ENCODE data around the gene ARNT2.
"Not testable (repeated sequence)": the region's sequence is repeated elsewhere in the genome, so short reads cannot be mapped to it uniquely, and the experiment has no call there.

The ARNT2 gene

GRCh38 chr15:80618685-80619400, 214.7 kb downstream of the ARNT2 start:
- DNase-seq (ENCODE audit: low spot score): no peak

- DNase-seq (ENCODE audit: low spot score): peak; percentile 42
These were observed 215.5 kb downstream of the ARNT2 start for GRCh38 chr15:80619680-80620079.

GRCh38 chr15:80620141-80620540, 216.0 kb downstream of the ARNT2 start:
- DNase-seq (ENCODE audit: low spot score): no peak

- no peak for DNase-seq (ENCODE audit: low spot score)
These were observed 216.7 kb downstream of the ARNT2 start for GRCh38 chr15:80620931-80621330.

- DNase-seq (ENCODE audit: low spot score): no peak
These were observed 222.5 kb downstream of the ARNT2 start for GRCh38 chr15:80626643-80627120.

- no peak for DNase-seq (ENCODE audit: low spot score)
These were observed 225.2 kb downstream of the ARNT2 start for GRCh38 chr15:80629355-80629754.

- DNase-seq (ENCODE audit: low spot score): no peak
These were observed 226.8 kb downstream of the ARNT2 start for GRCh38 chr15:80630981-80631380.

- DNase-seq (ENCODE audit: low spot score): no peak
These were observed 229.0 kb downstream of the ARNT2 start for GRCh38 chr15:80633221-80633620.

- DNase-seq (ENCODE audit: low spot score): no peak
These were observed 231.8 kb downstream of the ARNT2 start for GRCh38 chr15:80635953-80636352.

- DNase-seq (ENCODE audit: low spot score): no peak
These were observed 232.5 kb downstream of the ARNT2 start for GRCh38 chr15:80636675-80637074.

- DNase-seq (ENCODE audit: low spot score): no peak
These were observed 233.6 kb downstream of the ARNT2 start for GRCh38 chr15:80637747-80638146.

- DNase-seq (ENCODE audit: low spot score): no peak
These were observed 234.5 kb downstream of the ARNT2 start for GRCh38 chr15:80638553-80639167.

- no peak for DNase-seq (ENCODE audit: low spot score)
These were observed 235.0 kb downstream of the ARNT2 start for GRCh38 chr15:80639168-80639555.

GRCh38 chr15:80640531-80641121, 236.4 kb downstream of the ARNT2 start:
- DNase-seq (ENCODE audit: low spot score): peak; percentile 18

- DNase-seq (ENCODE audit: low spot score): no peak
These were observed 237.2 kb downstream of the ARNT2 start for GRCh38 chr15:80641384-80641783.

GRCh38 chr15:80643431-80643951, 239.3 kb downstream of the ARNT2 start:
- DNase-seq (ENCODE audit: low spot score): no peak

GRCh38 chr15:80645494-80646065, 241.4 kb downstream of the ARNT2 start:
- no peak for DNase-seq (ENCODE audit: low spot score)

GRCh38 chr15:80647424-80647823, 243.2 kb downstream of the ARNT2 start:
- DNase-seq (ENCODE audit: low spot score): not testable (repeated sequence)
